ENCODE results near the gene LRCH1.
A peak's percentile ranks its signal among the peaks of the same experiment; 100 is the strongest.

LRCH1 gene

GRCh38 chr13:46627462-46627861 lies 74.5 kb downstream of the LRCH1 start:
- Histone ChIP-seq H3K4me3 (ENCODE audit: low read length in 2 of 2) (no peak overlapping the region), H3K27me3 (ENCODE audit: control insufficient read depth in 1 of 2, insufficient read depth in 2 of 2, low read length in 2 of 2) (no peaks in the 10 kb centered on the region), H3K36me3 (ENCODE audit: control insufficient read depth in 2 of 2, insufficient read depth in 2 of 2, low read length in 2 of 2) (no peaks in the 10 kb centered on the region), H3K27ac (ENCODE audit: low read length) (no peak overlapping the region), H3K9ac (ENCODE audit: low read length in 2 of 2) (no peak overlapping the region), H3K4me1 (ENCODE audit: control insufficient read depth, insufficient read depth, low read length) (peaks cover 30% of the 10 kb centered on the region), H3K9me3 (ENCODE audit: control insufficient read depth in 2 of 2, low read length in 2 of 2) (no peaks in the 10 kb centered on the region)

- no peak overlapping the region for H3K9ac ChIP-seq (ENCODE audit: low read length in 2 of 2)
- peaks cover 28% of the 10 kb centered on the region for H3K4me1 ChIP-seq (ENCODE audit: control insufficient read depth, insufficient read depth, low read length)
- no peaks in the 10 kb centered on the region for H3K9me3 ChIP-seq (ENCODE audit: control insufficient read depth in 2 of 2, low read length in 2 of 2)
- H3K4me3 ChIP-seq (ENCODE audit: low read length in 2 of 2), result no peak overlapping the region
- no peaks in the 10 kb centered on the region for H3K27me3 ChIP-seq (ENCODE audit: control insufficient read depth in 1 of 2, insufficient read depth in 2 of 2, low read length in 2 of 2)
- peak overlapping the region; percentile 62 for H3K27ac ChIP-seq (ENCODE audit: low read length)
- no peaks in the 10 kb centered on the region for H3K36me3 ChIP-seq (ENCODE audit: control insufficient read depth in 2 of 2, insufficient read depth in 2 of 2, low read length in 2 of 2)
These were observed 75.8 kb downstream of the LRCH1 start for GRCh38 chr13:46628622-46629365.

GRCh38 chr13:46629811-46630413 lies 76.9 kb downstream of the LRCH1 start:
- Histone ChIP-seq H3K9ac (ENCODE audit: low read length in 2 of 2) (no peak overlapping the region), H3K9me3 (ENCODE audit: control insufficient read depth in 2 of 2, low read length in 2 of 2) (no peaks in the 10 kb centered on the region), H3K27me3 (ENCODE audit: control insufficient read depth in 1 of 2, insufficient read depth in 2 of 2, low read length in 2 of 2) (no peaks in the 10 kb centered on the region), H3K4me1 (ENCODE audit: control insufficient read depth, insufficient read depth, low read length) (peaks cover 21% of the 10 kb centered on the region), H3K36me3 (ENCODE audit: control insufficient read depth in 2 of 2, insufficient read depth in 2 of 2, low read length in 2 of 2) (no peaks in the 10 kb centered on the region), H3K4me3 (ENCODE audit: low read length in 2 of 2) (no peak overlapping the region), H3K27ac (ENCODE audit: low read length) (peak overlapping the region; percentile 62)

- H3K27ac ChIP-seq (ENCODE audit: low read length), result no peak overlapping the region
These were observed 77.6 kb downstream of the LRCH1 start for GRCh38 chr13:46630431-46631178.

GRCh38 chr13:46631179-46631542 lies 78.2 kb downstream of the LRCH1 start:
- H3K9me3 ChIP-seq (ENCODE audit: control insufficient read depth in 2 of 2, low read length in 2 of 2), result no peaks in the 10 kb centered on the region
- no peak overlapping the region for H3K9ac ChIP-seq (ENCODE audit: low read length in 2 of 2)
- no peaks in the 10 kb centered on the region for H3K27me3 ChIP-seq (ENCODE audit: control insufficient read depth in 1 of 2, insufficient read depth in 2 of 2, low read length in 2 of 2)
- H3K4me1 ChIP-seq (ENCODE audit: control insufficient read depth, insufficient read depth, low read length), result peaks cover 18% of the 10 kb centered on the region
- no peak overlapping the region for H3K27ac ChIP-seq (ENCODE audit: low read length)
- H3K4me3 ChIP-seq (ENCODE audit: low read length in 2 of 2), result no peak overlapping the region
- no peaks in the 10 kb centered on the region for H3K36me3 ChIP-seq (ENCODE audit: control insufficient read depth in 2 of 2, insufficient read depth in 2 of 2, low read length in 2 of 2)

More at GRCh38 chr13:46630431-46631178, 77.6 kb downstream of the LRCH1 start:
- H3K36me3 ChIP-seq (ENCODE audit: control insufficient read depth in 2 of 2, insufficient read depth in 2 of 2, low read length in 2 of 2), result no peaks in the 10 kb centered on the region
- H3K27me3 ChIP-seq (ENCODE audit: control insufficient read depth in 1 of 2, insufficient read depth in 2 of 2, low read length in 2 of 2), result no peaks in the 10 kb centered on the region
- no peaks in the 10 kb centered on the region for H3K9me3 ChIP-seq (ENCODE audit: control insufficient read depth in 2 of 2, low read length in 2 of 2)
- H3K9ac ChIP-seq (ENCODE audit: low read length in 2 of 2), result no peak overlapping the region
- H3K4me1 ChIP-seq (ENCODE audit: control insufficient read depth, insufficient read depth, low read length), result peaks cover 18% of the 10 kb centered on the region
- H3K4me3 ChIP-seq (ENCODE audit: low read length in 2 of 2), result no peak overlapping the region

GRCh38 chr13:46632176-46632575 lies 79.2 kb downstream of the LRCH1 start:
- no peak overlapping the region for H3K9ac ChIP-seq (ENCODE audit: low read length in 2 of 2)
- no peaks in the 10 kb centered on the region for H3K27me3 ChIP-seq (ENCODE audit: control insufficient read depth in 1 of 2, insufficient read depth in 2 of 2, low read length in 2 of 2)
- H3K36me3 ChIP-seq (ENCODE audit: control insufficient read depth in 2 of 2, insufficient read depth in 2 of 2, low read length in 2 of 2), result no peaks in the 10 kb centered on the region
- H3K4me3 ChIP-seq (ENCODE audit: low read length in 2 of 2), result no peak overlapping the region
- H3K9me3 ChIP-seq (ENCODE audit: control insufficient read depth in 2 of 2, low read length in 2 of 2), result no peaks in the 10 kb centered on the region
- H3K27ac ChIP-seq (ENCODE audit: low read length), result no peak overlapping the region
- H3K4me1 ChIP-seq (ENCODE audit: control insufficient read depth, insufficient read depth, low read length), result peaks cover 19% of the 10 kb centered on the region

GRCh38 chr13:46633416-46633815 lies 80.4 kb downstream of the LRCH1 start:
- Histone ChIP-seq H3K27ac (ENCODE audit: low read length) (peak overlapping the region; percentile 7), H3K36me3 (ENCODE audit: control insufficient read depth in 2 of 2, insufficient read depth in 2 of 2, low read length in 2 of 2) (no peaks in the 10 kb centered on the region), H3K4me1 (ENCODE audit: control insufficient read depth, insufficient read depth, low read length) (peaks cover 22% of the 10 kb centered on the region), H3K9me3 (ENCODE audit: control insufficient read depth in 2 of 2, low read length in 2 of 2) (no peaks in the 10 kb centered on the region), H3K4me3 (ENCODE audit: low read length in 2 of 2) (no peak overlapping the region), H3K27me3 (ENCODE audit: control insufficient read depth in 1 of 2, insufficient read depth in 2 of 2, low read length in 2 of 2) (no peaks in the 10 kb centered on the region), H3K9ac (ENCODE audit: low read length in 2 of 2) (no peak overlapping the region)

GRCh38 chr13:46636451-46636850 lies 83.5 kb downstream of the LRCH1 start:
- H3K9ac ChIP-seq (ENCODE audit: low read length in 2 of 2), result no peak overlapping the region
- no peaks in the 10 kb centered on the region for H3K36me3 ChIP-seq (ENCODE audit: control insufficient read depth in 2 of 2, insufficient read depth in 2 of 2, low read length in 2 of 2)
- peaks cover 30% of the 10 kb centered on the region for H3K4me1 ChIP-seq (ENCODE audit: control insufficient read depth, insufficient read depth, low read length)
- H3K27ac ChIP-seq (ENCODE audit: low read length), result peak overlapping the region; percentile 19
- no peak overlapping the region for H3K4me3 ChIP-seq (ENCODE audit: low read length in 2 of 2)
- no peaks in the 10 kb centered on the region for H3K27me3 ChIP-seq (ENCODE audit: control insufficient read depth in 1 of 2, insufficient read depth in 2 of 2, low read length in 2 of 2)
- no peaks in the 10 kb centered on the region for H3K9me3 ChIP-seq (ENCODE audit: control insufficient read depth in 2 of 2, low read length in 2 of 2)

DNA sequence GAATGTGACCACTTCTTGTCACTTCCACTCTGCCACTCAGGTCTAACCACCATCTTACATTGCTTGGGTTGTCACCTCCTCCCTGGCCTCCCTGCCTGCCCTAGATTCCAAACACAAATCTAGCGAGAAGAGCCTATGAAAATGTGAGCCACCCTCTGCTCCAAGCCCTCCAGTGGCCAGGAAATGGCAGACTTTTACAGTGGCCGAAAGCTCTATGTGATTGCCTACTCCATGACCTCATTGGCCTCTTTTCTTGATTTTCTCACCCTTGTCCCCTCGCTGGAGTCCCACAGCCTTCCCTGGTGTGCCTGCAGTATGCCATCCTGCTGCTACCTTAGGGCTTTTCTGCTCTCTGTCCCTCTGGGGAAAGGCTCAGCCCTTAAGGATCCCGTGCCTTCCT lies 84.2 kb downstream of the LRCH1 start:
- Histone ChIP-seq H3K9ac (ENCODE audit: low read length in 2 of 2) (no peak overlapping the region), H3K36me3 (ENCODE audit: control insufficient read depth in 2 of 2, insufficient read depth in 2 of 2, low read length in 2 of 2) (no peaks in the 10 kb centered on the region), H3K27me3 (ENCODE audit: control insufficient read depth in 1 of 2, insufficient read depth in 2 of 2, low read length in 2 of 2) (no peaks in the 10 kb centered on the region), H3K4me1 (ENCODE audit: control insufficient read depth, insufficient read depth, low read length) (peaks cover 38% of the 10 kb centered on the region), H3K9me3 (ENCODE audit: control insufficient read depth in 2 of 2, low read length in 2 of 2) (no peaks in the 10 kb centered on the region), H3K27ac (ENCODE audit: low read length) (no peak overlapping the region), H3K4me3 (ENCODE audit: low read length in 2 of 2) (peak overlapping the region in 1 of 2 donors; percentile 36)

DNA sequence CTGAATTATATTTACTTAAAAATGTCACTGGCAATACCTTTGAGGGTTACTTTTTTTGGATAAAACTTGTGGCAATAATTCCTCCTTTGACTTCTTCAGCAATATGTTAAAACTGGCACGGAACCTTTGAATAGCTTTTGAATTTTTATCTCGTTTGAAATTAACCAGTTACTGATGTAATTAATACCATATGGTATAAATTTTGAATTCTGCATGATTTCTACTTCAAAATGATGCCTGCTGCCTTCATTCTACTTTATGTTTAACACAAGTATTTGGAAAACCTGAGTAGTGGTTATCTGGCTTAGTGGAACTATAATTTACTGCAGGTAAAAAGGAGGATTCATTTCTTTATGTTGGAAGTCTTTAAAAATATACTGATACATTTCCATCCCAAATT lies 85.3 kb downstream of the LRCH1 start:
- H3K4me1 ChIP-seq (ENCODE audit: control insufficient read depth, insufficient read depth, low read length), result peaks cover 47% of the 10 kb centered on the region
- no peaks in the 10 kb centered on the region for H3K9me3 ChIP-seq (ENCODE audit: control insufficient read depth in 2 of 2, low read length in 2 of 2)
- H3K4me3 ChIP-seq (ENCODE audit: low read length in 2 of 2), result no peak overlapping the region
- H3K9ac ChIP-seq (ENCODE audit: low read length in 2 of 2), result no peak overlapping the region
- no peaks in the 10 kb centered on the region for H3K36me3 ChIP-seq (ENCODE audit: control insufficient read depth in 2 of 2, insufficient read depth in 2 of 2, low read length in 2 of 2)
- H3K27me3 ChIP-seq (ENCODE audit: control insufficient read depth in 1 of 2, insufficient read depth in 2 of 2, low read length in 2 of 2), result no peaks in the 10 kb centered on the region
- H3K27ac ChIP-seq (ENCODE audit: low read length), result no peak overlapping the region

All from stomach smooth muscle (tissue), 2 donors.